CD4-positive, alpha-beta T cell treated with Interleukin-17A for 1 hour (primary cell): ENCODE data around the gene FARP1.

Experiments used
- DNase-seq: peaks from one replicate; pipeline ENCODE4 v3.0.0-alpha.2; 2020

FARP1 gene, protein sequence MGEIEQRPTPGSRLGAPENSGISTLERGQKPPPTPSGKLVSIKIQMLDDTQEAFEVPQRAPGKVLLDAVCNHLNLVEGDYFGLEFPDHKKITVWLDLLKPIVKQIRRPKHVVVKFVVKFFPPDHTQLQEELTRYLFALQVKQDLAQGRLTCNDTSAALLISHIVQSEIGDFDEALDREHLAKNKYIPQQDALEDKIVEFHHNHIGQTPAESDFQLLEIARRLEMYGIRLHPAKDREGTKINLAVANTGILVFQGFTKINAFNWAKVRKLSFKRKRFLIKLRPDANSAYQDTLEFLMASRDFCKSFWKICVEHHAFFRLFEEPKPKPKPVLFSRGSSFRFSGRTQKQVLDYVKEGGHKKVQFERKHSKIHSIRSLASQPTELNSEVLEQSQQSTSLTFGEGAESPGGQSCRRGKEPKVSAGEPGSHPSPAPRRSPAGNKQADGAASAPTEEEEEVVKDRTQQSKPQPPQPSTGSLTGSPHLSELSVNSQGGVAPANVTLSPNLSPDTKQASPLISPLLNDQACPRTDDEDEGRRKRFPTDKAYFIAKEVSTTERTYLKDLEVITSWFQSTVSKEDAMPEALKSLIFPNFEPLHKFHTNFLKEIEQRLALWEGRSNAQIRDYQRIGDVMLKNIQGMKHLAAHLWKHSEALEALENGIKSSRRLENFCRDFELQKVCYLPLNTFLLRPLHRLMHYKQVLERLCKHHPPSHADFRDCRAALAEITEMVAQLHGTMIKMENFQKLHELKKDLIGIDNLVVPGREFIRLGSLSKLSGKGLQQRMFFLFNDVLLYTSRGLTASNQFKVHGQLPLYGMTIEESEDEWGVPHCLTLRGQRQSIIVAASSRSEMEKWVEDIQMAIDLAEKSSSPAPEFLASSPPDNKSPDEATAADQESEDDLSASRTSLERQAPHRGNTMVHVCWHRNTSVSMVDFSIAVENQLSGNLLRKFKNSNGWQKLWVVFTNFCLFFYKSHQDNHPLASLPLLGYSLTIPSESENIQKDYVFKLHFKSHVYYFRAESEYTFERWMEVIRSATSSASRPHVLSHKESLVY

GRCh38 chr13:98142380-98143156 lies at the start of gene FARP1:
FARP1 (plus strand) TSS chr13:98143094; CDS start chr13:98213243, 70,149 bp downstream.
- DNase-seq = no peak

GRCh38 chr13:98094678-98095266 lies 48.1 kb upstream of the FARP1 start:
- DNase-seq = no peak

DNA sequence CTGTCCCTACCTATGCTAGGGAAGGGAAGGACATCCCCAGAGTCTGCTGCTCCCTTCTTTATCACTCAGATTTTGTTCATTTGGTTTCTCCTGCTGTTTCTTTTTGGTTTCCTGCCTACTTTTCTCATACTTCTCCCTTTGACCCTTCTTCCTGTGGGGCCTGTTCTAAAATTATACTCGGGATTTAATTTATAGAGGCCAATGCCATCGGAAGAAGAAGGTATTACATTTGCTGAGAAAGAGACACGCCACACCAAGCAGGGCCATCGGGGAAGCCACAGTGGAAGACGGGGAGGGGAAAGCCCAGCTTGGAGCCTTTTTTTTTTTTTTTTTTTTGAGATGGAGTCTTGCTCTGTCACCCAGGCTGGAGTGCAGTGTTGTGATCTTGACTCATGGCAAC lies 46.8 kb upstream of the FARP1 start:
- no peak for DNase-seq

GRCh38 chr13:98097749-98098148 lies 45.1 kb upstream of the FARP1 start:
- no peak for DNase-seq

- DNase-seq = no peak
These were observed 44.4 kb upstream of the FARP1 start for GRCh38 chr13:98098516-98098915.

DNA sequence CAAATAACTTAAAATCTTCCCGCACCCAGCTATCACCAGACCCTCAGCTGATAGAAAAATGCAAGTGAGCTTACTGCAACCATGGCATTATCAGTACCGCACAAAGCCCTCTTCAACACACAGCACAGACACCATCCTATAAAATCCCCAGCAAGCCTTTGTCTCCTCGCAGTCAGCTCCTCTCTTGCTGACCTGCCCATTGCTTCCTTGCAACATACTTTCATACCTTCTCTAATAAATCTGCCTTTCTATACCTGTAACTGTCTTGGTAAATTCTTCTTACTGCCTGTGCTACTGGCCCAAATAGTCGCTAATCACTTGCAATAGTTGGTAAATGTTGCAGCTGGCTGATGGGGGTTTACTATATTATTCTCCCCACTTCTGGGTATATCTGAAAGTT lies 43.3 kb upstream of the FARP1 start:
- DNase-seq = no peak

GRCh38 chr13:98100481-98100880 lies 42.4 kb upstream of the FARP1 start:
- DNase-seq = no peak

- no peak for DNase-seq
These were observed 39.4 kb upstream of the FARP1 start for GRCh38 chr13:98103531-98103930.

GRCh38 chr13:98103942-98104880 lies 38.7 kb upstream of the FARP1 start:
- no peak for DNase-seq

GRCh38 chr13:98105929-98106336 lies 37.0 kb upstream of the FARP1 start:
- DNase-seq = no peak

- DNase-seq = no peak
These were observed 34.6 kb upstream of the FARP1 start for GRCh38 chr13:98108341-98108740.

GRCh38 chr13:98109226-98109853 lies 33.6 kb upstream of the FARP1 start:
- no peak for DNase-seq

GRCh38 chr13:98110749-98111148 lies 32.1 kb upstream of the FARP1 start:
- DNase-seq = no peak

- DNase-seq = no peak
These were observed 31.5 kb upstream of the FARP1 start for GRCh38 chr13:98111168-98112098.

GRCh38 chr13:98112456-98112855 lies 30.4 kb upstream of the FARP1 start:
- no peak for DNase-seq

DNA sequence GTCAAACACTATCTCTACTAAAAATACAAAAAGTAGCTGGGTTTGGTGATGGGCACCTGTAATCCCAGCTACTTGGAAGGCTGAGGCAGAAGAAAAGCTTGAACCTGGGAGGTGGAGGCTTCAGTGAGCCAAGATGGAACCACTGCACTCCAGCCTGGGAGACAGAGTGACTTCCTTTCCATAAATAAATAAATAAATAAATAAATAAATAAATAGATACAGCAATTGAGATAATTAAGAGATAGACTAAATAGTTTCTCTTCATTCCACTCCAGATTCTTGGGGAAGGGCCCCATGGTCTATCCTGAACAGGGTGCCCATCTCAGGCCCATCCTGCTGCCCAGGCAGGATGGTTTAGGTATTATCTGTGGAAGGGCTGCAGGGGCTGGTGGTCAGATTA lies 24.0 kb upstream of the FARP1 start:
- DNase-seq = no peak

- no peak for DNase-seq
These were observed 19.7 kb upstream of the FARP1 start for GRCh38 chr13:98123176-98123575.

DNA sequence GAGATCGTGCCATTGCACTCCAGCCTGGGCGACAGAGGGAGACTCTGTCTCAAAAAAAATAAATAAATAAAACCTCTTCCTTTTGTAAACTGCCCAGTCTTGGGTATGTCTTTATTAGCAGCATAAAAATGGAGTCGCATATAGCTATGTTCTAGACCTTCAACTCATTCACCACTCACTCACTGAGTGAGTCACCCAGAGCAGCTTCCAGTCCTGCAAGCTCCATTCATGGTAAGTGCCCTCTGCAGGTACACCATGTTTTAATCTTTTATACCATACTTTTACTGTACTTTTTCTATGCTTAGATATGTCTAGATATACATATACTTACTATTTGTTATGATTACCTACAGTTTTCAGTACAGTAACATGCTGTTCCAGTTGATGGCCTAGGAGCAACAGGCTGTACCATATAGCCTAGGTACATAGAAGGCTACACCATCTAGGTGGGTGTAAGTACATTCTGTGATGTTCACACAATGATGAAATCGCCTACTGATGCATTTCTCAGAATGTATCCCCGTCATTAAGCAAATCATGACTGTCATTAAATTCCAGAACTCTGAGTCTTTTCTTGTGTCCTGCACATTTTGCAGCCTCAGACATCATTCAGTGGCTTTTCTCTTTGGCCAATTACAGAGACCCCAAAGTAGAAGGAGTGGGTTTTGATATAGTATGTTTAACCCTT lies 13.7 kb upstream of the FARP1 start:
- DNase-seq = no peak

DNA sequence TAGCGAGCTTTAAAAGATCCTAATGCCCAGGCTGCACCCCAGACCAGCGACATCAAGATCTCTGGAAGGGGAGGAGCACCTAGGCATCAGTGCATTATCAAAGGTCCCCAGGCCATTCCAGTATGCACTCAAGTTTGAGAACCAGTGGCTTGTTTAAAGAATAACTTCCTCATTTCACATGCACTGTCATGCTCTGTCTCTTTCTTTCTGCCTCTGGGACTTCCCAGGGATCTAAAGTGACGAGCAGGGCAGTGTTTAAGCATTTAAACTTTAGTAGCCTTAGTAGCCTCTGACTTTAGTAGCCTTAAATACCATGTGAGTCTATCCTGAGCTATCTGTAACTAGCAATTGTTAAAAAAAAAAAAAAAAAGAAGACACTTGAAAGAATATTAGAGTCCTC lies 8.9 kb upstream of the FARP1 start:
- DNase-seq = no peak
